Lung (tissue), 12 donors: ENCODE results near the gene TENM4. TPM values are rescaled to one million over a fixed set of nuclear protein-coding genes. Genes with fewer than 3 reads are reported as not detected.

Experiments
- ATAC-seq: fragments of 200-7000 bp; cut with Tn5 transposase; one replicate; pipeline ENCODE4 v1.9.1; 2020; ENCODE audit warnings: moderate number of reproducible peaks; ENCODE audit not compliant: insufficient read depth, low FRiP score
- DNase-seq, 3 donors: peaks; one replicate each; pipeline ENCODE4 v3.0.0-alpha.2; 2013 to 2017
- H3K27ac ChIP-seq, 2 donors: one replicate each; pipeline ENCODE4 v1.5.1; 2013; ENCODE audit warnings: mild to moderate bottlenecking in 2 of 2, moderate library complexity in 2 of 2, control low read depth in 1 of 2, inconsistent platforms in 1 of 2, low read depth in 1 of 2, low read length in 1 of 2
- H3K27me3 ChIP-seq, 3 donors: one replicate each; pipeline ENCODE4 v1.5.1; 2013; ENCODE audit warnings: low read length in 2 of 3; ENCODE audit not compliant: control insufficient read depth in 3 of 3, insufficient read depth in 3 of 3
- H3K36me3 ChIP-seq, 4 donors: one replicate each; pipeline ENCODE4 v1.5.1; 2013; ENCODE audit warnings: low read length in 4 of 4, mild to moderate bottlenecking in 1 of 4, moderate library complexity in 1 of 4; ENCODE audit not compliant: control insufficient read depth in 4 of 4, insufficient read depth in 4 of 4
- H3K4me1 ChIP-seq, 5 donors: one replicate each; pipeline ENCODE4 v1.5.1; 2013; ENCODE audit warnings: low read length in 5 of 5, mild to moderate bottlenecking in 2 of 5, moderate library complexity in 1 of 5; ENCODE audit not compliant: control insufficient read depth in 5 of 5, insufficient read depth in 5 of 5
- H3K4me3 ChIP-seq: one replicate; pipeline ENCODE4 v1.5.1; 2013; ENCODE audit warnings: mild to moderate bottlenecking, control low read depth, moderate library complexity
- H3K9ac ChIP-seq, 2 donors: one replicate each; pipeline ENCODE4 v1.5.1; 2013; ENCODE audit warnings: low read length in 2 of 2, control low read depth in 1 of 2; ENCODE audit not compliant: insufficient read depth in 1 of 2
- H3K9me3 ChIP-seq, 4 donors: one replicate each; pipeline ENCODE4 v1.5.1; 2013; ENCODE audit warnings: low read length in 3 of 4, mild to moderate bottlenecking in 1 of 4, moderate library complexity in 1 of 4; ENCODE audit not compliant: control insufficient read depth in 4 of 4, insufficient read depth in 3 of 4
- CTCF ChIP-seq: IDR thresholded peaks from 2 replicates; pipeline ENCODE4 v1.5.1; 2012; ENCODE audit warnings: mild to moderate bottlenecking; ENCODE audit errors: control extremely low read depth, extremely low read depth
- WGBS, 2 donors: extraction: QIAGEN DNeasy Blood & Tissue Kit; methylation state at CpG; one replicate each; pipeline ENCODE4 v1.1.7; 2013; 5-methylcytosine and 5-hydroxymethylcytosine counted together
- polyA plus RNA-seq, 2 donors: library from polyadenylated mRNA; stranded (reverse); fragments of 200-250 nt; gene quantifications; one replicate each; pipeline ENCODE4 v1.2.1, GENCODE V29; 2013
- total RNA-seq, 2 donors: library from RNA; depleted of rRNA in 1 of 2; stranded (reverse); fragments of >200 nt in 1 of 2; gene quantifications; one replicate each; pipeline ENCODE4 v1.2.1, GENCODE V29; 2014 to 2021
- donor health status: control.
- donor health status: control.
- donor health status: Bipolar disorder and iron deficiency.
- donor health status: healthy.
- donor health status: DM: yes; HTN: yes; CAD: no.

TENM4 gene
- total and polyA plus RNA-seq, 4 donors, result 0.28 to 16.4 (median 3.2) TPM

DNA sequence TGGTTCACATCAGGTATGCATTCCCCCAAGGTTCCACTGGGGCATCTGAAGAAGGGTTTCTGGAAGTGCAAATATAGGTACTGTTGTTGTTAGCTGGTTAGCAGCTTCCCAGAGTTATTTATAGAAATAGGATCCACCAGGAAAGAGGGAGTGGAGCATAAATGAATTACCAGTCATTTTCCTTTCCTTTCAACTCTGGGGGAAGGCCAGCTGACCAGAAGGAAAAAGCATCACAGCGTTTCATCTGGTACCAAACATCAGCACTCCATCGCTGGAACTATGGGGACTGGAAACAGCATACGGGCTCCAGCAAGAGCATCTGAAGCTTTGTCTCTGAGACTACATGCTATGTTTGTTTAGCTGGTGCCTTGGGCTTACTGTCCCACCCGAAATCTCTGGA is 487.9 kb downstream of the TENM4 start:
- 48 to 57% methylated on average over 4 of the region's 4 CpGs for WGBS, 2 donors

DNA sequence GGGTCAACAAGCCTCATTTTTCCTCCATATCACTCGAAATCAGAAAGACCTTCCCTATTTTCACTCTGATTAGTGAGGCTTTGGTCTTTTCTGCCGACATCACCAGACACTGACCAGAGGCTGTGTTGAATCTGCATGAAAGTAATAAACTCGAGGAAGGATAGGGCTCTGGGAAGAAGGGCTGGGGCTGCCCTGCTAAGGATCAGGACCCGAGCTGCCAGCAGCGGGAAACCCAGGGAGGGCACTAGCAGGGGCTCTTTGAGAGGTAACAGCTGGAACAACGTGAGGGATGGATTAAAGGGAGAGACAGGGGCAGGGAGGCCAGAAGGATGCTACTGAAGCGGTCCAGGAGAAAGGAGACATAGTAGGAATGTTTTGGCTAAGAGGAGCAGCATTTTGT is 488.7 kb downstream of the TENM4 start:
- Histone ChIP-seq H3K4me3 (no peak overlapping the region), H3K9ac (no peak overlapping the region), H3K36me3 (no peaks in the 10 kb centered on the region), H3K27ac (no peak overlapping the region), H3K4me1 (peaks cover 0 to 33% (median 7%) of the 10 kb centered on the region in 5 donors), H3K9me3 (no peaks in the 10 kb centered on the region), H3K27me3 (no peaks in the 10 kb centered on the region)
- TF ChIP-seq CTCF, result no peak
- WGBS, 2 donors, result 62% methylated on average over 7 of the region's 7 CpGs
- ATAC-seq (no peak), DNase-seq (no peak)

More for the DNA sequence above, 487.9 kb downstream of the TENM4 start:
- Histone ChIP-seq H3K9me3 (no peaks in the 10 kb centered on the region), H3K9ac (no peak overlapping the region), H3K4me3 (no peak overlapping the region), H3K27ac (no peak overlapping the region), H3K27me3 (no peaks in the 10 kb centered on the region), H3K36me3 (no peaks in the 10 kb centered on the region), H3K4me1 (peaks cover 0 to 40% (median 7%) of the 10 kb centered on the region in 5 donors)
- no peak for TF ChIP-seq CTCF
- peak in 1 of 3 donors; percentile 50 for DNase-seq
- no peak for ATAC-seq

DNA sequence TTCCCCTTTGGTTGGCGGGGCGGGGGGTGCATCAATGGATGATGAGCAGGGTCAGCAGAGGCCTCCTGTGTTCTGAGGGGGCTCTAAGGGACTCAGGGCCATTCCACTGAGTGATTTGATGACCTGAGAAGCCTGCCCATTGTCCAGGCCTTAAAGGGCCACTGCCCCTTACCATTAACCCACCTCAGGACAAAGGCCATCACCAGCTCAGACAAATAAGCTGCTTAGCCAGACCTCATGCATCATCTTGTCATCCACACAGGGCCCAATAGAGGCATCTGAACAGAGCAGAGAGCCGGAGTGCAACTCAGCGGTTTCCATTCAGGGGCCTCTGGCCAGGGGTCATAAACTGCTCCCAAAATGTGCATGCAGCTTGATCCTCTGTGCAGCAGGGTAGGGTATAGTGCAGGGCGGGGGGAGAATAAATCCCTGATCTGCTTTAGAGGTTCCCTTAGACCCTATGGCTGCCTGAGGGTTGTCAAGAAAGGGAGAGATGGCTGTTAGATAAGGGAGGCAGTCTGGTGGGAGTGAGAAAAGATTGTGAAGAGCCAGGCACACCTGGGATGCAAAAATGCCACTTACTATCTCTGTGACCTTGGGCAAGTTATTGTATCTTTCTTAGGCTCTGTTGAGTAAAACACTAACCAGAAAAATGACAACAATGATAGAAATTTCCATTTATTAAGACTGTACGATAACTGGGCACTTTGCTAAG is 490.7 kb downstream of the TENM4 start:
- no peak for TF ChIP-seq CTCF
- ATAC-seq, result no peak
- Histone ChIP-seq H3K4me1 (peaks cover 0 to 13% (median 6%) of the 10 kb centered on the region in 5 donors), H3K27ac (no peak overlapping the region), H3K4me3 (no peak overlapping the region), H3K9me3 (peaks cover 0 to 3% (median 0%) of the 10 kb centered on the region in 4 donors), H3K36me3 (no peaks in the 10 kb centered on the region), H3K9ac (no peak overlapping the region), H3K27me3 (no peaks in the 10 kb centered on the region)
- WGBS, 2 donors, result 66 to 81% methylated on average over 6 of the region's 6 CpGs
- DNase-seq, result no peak
